Skin epidermis (tissue), 12 donors: ENCODE data around the gene CDH23.

ENCODE experiments used
- H3K27ac ChIP-seq, 21 experiments: fragments of 200-600 bp; sonication (generic) in 11 of 21; one replicate each; pipeline ENCODE4 v1.5.0; 2020; ENCODE audit warnings: mild to moderate bottlenecking in 3 of 21, inconsistent platforms in 2 of 21, moderate library complexity in 2 of 21
- H3K4me3 ChIP-seq, 7 experiments: fragments of 200-600 bp; sonication (generic) in 2 of 7; one replicate each; pipeline ENCODE4 v1.5.0; 2020; ENCODE audit warnings: inconsistent platforms in 2 of 7, mild to moderate bottlenecking in 2 of 7, moderate library complexity in 1 of 7

The CDH23 gene

DNA sequence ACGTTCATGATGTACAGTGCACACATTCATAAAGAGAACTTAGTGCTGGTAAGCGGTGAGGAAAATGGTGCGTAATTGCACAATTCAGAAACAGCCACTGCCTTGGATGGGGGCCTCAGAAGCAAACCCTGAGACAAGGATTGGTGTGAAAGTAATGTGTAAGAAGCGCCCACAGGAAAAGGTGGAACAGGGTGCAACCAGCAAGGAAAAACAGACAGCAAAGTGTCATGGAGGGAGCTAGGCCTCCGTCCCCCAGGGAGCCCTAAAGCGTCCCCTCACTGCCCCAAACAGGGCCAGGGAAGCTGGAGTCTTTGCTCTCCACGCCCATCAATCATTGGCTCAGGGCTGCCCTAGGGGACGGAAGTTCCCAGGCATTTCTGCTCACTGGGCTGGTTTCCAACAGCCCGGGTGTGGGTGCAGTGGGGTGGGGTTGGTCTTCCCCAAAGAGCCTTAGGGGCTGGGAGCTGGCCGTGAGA lies 332.5 kb downstream of the CDH23 start:
- H3K27ac ChIP-seq = peak overlapping the region in 19 of 21 experiments; percentile 36 to 96 (median 82)

DNA sequence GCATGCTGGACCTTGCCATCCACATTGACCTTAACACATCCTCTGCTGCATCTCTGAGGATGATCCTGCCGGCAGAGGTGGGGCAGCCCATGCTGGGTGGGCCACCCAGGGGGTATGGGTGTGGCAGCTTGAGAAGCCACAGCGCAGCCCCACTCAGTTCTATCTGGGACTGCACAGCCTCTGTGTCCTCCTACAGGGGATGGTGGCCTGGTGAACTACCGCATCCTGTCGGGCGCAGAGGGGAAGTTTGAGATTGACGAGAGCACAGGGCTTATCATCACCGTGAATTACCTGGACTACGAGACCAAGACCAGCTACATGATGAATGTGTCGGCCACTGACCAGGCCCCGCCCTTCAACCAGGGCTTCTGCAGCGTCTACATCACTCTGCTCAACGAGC lies 335.1 kb downstream of the CDH23 start:
- no peak overlapping the region for H3K27ac ChIP-seq

More for the DNA sequence above, 332.5 kb downstream of the CDH23 start:
- H3K4me3 ChIP-seq = no peak overlapping the region

DNA sequence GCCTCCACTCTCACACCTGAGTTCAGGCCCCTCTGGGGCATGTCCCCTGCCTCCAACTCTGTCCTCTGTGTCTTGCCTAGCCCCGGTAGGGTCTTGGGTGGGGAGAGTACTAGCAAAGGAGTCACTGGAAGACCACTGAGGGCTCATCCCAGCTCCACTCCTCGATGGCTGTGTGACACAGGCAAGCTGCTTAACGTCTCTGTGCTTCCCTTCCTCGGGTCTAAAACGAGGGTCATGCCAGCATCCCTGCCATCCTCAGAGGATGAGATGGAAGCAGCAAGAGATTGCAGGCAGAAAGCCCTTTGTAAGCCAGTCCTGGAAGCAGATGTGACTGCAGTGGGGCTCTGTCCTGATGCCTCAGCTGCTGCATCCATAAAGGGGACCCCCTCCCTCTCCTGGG lies 338.1 kb downstream of the CDH23 start:
- no peak overlapping the region for H3K4me3 ChIP-seq
- H3K27ac ChIP-seq = peak overlapping the region in 16 of 21 experiments; percentile 36 to 96 (median 77)

More for the DNA sequence above, 335.1 kb downstream of the CDH23 start:
- H3K4me3 ChIP-seq = no peak overlapping the region

DNA sequence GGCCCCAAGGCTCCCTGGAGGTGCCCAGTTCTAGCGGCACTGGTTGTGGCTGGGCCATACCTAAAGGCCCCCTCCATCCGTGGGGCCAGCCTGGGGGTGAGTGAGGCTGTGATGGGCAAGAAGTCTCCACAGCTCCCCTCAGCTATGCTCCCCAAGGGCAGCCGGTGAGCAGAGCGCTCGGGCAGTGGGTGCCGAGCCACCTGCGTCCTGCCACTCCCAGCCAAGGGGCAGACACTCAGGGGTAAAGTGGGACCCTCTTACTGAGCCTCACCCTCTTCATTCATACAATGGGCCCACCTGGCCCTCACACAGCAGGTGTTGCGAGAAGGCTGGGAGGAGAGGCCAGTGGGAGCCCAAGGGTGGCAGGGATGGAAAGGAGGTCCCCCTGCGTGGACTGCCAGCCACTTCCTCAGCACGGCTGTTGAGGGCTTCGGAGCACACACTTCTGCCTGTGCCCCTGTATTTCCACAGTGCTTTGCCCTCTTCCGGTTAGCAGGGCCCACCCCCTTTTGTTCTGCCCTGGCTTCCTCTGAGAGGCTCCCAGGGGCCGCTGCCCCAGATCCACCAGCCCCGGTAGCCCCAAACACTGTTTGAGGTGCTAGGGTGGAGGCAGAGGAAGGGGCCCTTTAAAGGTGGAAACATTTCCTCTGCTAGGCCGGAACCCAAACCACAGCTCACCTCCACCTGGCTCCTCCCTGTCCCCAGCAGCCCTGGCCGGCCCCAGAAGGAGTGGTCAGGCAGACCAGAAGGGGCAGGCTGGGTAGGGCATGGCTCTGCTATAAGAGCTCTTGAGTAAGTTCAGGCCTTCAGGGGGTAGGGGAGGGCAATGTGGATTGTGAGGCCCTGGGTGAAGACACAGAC lies 339.2 kb downstream of the CDH23 start:
- Histone ChIP-seq H3K4me3 (no peak overlapping the region), H3K27ac (peak overlapping the region in 20 of 21 experiments; percentile 45 to 96 (median 76))

DNA sequence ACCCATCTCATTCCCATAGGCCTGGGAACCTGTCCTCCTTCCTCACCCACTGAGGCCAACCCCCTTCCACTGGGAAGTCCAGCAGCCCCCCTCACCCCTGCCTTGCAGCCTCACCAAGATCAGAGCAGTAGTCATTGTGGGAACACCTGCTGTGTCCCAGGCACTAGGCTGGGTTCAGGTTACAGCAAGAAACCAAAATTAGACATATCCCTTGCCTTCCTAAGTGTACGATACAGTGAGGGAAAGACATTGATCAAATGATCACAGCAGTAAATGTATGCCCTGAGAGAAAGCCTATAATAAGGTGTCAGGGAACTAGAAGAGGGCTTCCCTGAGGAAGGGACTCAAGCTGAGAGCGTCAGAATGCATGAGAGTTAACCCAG lies 339.8 kb downstream of the CDH23 start:
- H3K4me3 ChIP-seq = no peak overlapping the region
- peak overlapping the region in 20 of 21 experiments; percentile 45 to 96 (median 76) for H3K27ac ChIP-seq

DNA sequence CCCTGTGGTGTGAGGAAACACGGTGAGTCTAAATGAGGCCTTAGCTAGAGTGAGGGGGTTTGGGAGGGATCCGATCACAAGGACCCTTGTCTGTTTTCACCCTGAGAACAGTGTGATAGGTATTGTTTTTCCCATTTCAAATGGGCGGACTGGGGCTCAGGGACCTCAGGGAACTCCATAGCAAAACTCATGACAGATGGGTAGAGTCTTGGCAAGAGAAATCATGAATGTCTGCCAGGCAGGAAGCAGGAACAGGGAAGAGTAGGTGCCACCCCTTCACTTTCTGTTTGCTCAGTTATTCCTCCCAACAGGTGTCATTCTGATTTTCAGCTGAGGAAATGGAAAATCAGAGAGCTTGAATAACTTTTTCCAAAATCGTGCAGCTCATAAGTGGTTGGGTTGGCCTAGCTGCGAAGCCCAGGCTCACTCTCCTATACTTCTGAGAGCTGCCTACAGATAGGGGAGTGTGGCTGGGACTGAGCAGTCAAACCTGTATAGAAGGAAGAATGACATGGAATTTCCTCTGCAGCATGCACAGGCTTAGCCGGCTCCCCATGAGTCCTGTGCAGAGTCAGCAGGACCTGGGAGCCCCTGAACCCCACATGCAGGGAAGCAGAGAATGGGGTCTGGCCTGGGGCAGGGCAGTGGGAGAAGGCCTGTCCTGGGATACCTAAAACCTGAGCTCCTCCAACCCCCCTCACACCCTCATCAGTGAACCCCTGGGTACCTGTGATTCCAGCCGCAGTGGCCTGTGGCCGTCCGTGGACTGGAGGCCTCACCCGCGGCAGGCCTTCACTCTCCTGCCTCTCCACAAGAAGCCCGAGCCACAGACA lies 340.5 kb downstream of the CDH23 start:
- H3K4me3 ChIP-seq = no peak overlapping the region

DNA sequence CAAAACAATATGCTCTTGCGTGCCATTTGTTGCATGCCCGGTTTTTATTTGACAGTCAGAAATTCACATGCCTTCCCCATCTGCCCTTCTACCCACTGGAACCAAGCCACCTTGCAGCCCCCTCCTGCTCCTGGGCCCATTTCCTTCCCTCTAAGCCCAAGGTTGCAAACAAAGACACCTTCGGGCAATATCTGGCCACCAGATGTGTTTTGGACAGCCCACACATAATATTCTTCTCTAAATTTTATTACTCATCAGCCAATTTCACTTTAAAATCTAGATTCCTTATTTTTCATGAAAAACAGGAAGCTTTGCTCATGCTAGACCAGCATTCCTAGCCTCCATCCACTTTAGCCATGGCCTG lies 341.1 kb downstream of the CDH23 start:
- Histone ChIP-seq H3K27ac (peak overlapping the region in 20 of 21 experiments; percentile 40 to 96 (median 76)), H3K4me3 (no peak overlapping the region)

More for the DNA sequence above, 340.5 kb downstream of the CDH23 start:
- peak overlapping the region in 20 of 21 experiments; percentile 40 to 96 (median 76) for H3K27ac ChIP-seq

DNA sequence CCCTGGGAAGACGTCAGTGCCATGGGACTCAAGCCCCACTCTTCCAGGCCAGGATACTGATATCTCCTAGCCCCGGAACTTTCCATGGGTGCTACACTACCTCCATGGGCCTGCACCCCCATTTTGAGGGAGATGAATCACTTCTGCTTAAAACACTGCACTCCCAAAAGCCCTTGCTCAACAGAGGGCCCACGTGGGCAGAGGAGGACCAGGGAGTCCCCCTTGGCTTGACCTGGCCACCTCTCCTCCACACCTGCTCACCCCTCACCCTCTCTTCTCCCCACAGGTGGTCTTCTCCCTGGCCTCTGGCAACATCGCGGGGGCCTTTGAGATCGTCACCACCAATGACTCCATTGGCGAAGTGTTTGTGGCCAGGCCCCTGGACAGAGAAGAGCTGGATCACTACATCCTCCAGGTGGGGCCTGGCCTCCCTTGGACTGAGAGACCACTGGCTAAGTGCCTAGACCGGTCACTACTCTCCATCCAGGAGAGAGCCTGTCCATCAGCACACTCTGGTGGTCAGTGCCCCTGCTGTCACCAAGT lies 342.7 kb downstream of the CDH23 start:
- Histone ChIP-seq H3K27ac (peak overlapping the region in 5 of 21 experiments; percentile 0 to 96 (median 82)), H3K4me3 (no peak overlapping the region)

DNA sequence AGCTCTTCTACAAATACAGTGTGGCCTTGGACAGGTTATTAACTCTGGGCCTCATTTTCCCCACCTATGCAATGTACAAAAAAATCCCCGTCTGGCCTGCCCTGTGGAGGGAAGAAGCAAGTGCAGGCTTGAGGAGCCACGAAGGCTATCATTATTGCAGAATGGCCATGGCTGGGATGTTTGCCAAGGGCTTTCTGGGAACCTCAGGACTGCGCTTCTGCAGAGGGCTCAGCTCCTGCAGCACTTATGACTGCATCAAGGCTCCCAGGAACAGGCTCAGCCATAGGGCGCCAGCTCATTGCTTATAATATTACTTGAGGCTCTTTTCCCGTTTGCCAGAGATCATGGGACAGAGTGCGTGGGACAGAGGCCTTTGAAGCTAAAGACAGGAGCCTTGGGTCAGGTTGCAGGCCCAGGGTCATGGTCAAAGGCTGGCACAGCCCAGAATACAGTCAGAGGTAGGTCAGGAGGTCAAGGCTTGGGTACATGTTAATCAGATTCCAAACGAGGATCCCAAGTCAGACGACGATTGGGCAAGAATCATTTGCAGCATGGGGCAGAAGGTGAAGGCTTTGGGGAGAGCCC lies 343.4 kb downstream of the CDH23 start:
- H3K27ac ChIP-seq = peak overlapping the region in 6 of 21 experiments; percentile 0 to 96 (median 31)
- no peak overlapping the region for H3K4me3 ChIP-seq

DNA sequence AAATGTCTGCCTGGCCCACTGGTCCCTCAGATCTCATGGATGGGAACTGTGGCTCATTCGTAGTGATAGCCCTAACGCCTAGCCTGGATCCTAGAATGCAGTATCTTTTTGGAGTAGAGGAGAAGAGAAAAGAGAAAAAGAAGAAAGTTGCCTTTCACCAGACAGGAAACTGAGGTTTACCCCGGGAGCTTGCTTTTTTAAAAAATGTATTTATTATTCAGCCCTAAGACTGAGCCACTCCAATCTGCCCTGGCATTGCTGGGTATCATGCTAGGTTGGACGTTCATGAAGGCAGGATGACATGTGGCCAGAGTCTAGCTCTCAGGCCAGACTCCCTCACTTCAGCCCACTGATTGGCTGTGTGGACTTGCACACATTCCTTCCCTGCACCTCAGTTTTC lies 344.3 kb downstream of the CDH23 start:
- Histone ChIP-seq H3K27ac (peak overlapping the region in 7 of 21 experiments; percentile 18 to 96 (median 56)), H3K4me3 (no peak overlapping the region)

DNA sequence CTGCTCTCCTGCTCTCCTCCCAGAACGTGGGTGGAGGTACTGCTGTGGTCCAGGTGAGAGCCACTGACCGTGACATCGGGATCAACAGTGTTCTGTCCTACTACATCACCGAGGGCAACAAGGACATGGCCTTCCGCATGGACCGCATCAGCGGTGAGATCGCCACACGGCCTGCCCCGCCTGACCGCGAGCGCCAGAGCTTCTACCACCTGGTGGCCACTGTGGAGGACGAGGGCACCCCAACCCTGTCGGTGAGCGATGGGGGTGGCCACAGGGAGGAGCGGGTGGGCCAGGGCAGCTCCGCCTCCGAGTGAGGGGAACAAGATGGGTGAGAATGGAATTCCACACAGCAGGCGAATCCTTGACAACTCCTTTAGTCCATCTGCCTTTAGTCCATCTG lies 345.0 kb downstream of the CDH23 start:
- Histone ChIP-seq H3K27ac (peak overlapping the region in 7 of 21 experiments; percentile 29 to 96 (median 58)), H3K4me3 (no peak overlapping the region)

DNA sequence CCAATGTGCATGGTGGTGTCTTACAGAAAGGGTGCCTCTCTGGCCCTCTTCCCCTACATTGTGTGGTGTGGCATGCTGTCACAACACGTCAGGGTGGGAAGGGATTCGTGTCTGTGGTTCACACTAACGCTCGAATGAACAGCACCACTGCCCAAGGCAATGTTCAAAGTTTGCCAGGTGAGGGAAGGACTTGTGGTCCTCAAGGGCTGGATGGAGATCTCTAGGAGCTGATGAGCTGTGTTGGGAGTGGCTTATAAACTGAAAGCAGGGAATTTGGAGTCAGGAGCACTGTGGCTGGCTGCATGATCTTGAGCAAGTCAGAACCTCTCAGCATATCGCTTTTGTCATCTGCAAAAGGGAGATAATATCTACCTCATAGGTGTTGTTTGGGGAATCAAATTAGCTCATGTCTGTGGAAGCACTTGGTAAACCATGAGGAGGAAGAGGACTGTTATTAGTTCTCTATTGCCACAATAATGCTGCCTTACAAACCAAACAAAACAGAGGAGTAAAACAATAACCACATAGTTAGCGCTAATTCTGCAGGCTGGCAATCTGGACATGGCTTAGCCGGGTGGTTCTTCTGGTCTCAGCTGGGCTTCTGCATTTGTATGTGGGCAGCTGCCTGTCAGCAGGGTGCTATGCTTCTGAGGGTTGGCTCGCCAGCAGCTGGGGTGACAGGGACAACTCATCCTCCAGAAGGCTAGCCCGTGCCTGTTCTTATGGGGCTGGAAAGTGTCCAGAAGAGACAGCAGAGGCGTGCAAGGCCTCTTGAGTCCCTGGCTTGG lies 345.8 kb downstream of the CDH23 start:
- H3K27ac ChIP-seq = peak overlapping the region in 12 of 21 experiments; percentile 17 to 96 (median 51)
- H3K4me3 ChIP-seq = no peak overlapping the region

DNA sequence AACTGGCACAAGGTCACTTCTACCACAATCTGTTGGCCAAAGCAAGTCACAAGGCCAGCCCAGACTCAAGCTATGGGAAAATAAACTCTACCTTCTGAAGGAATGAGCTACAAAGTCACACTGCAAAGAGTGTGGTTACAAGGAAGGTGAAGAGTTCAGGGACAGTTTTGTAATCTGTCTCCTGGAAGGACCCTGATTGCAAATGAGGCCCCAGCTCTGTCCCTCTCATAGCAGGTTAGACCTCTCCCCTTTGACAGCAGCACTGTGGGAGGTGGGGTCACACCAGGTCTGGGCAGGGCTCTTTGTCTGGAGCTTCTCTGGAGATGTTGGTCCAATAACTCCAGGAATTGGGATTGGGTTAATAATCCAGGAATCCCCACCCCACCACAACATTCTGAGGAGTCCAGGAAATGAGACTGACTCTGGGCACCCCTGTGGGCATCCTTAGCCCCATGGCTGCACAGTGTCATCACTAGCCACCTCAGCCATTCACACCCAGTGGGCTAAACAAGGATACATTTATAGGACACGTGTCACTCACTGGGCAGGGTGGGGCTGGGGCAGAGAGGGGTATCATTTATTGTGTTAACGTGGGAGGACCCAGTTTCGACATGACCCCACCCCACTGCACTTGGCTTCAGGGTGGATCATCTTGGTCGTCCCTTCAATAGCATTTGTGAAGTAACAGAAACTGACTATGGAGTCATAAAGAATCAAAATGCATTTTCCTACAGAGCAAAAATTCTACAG lies 346.5 kb downstream of the CDH23 start:
- H3K27ac ChIP-seq = peak overlapping the region in 12 of 21 experiments; percentile 17 to 96 (median 51)

DNA sequence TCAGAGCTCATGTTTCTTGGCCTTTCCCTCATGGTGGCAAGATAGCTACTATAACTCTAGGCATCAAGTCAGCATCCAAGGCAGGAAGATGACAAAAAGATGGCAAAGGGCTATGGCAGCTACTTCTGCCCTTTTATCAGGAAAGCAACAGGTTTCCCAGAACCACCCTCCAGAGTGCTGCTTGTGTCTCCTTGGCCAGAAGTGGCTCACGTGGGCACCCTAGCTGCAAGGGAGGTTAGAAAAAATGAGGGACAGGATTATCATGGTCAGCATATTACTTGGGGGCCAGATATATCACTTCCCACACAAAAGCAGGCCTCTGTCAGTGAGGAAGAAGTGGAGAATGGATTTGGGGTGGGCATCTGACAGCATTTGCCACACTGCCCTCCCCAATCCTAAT lies 347.1 kb downstream of the CDH23 start:
- Histone ChIP-seq H3K4me3 (no peak overlapping the region), H3K27ac (peak overlapping the region in 7 of 21 experiments; percentile 2 to 96 (median 43))

More for the DNA sequence above, 346.5 kb downstream of the CDH23 start:
- H3K4me3 ChIP-seq = no peak overlapping the region

DNA sequence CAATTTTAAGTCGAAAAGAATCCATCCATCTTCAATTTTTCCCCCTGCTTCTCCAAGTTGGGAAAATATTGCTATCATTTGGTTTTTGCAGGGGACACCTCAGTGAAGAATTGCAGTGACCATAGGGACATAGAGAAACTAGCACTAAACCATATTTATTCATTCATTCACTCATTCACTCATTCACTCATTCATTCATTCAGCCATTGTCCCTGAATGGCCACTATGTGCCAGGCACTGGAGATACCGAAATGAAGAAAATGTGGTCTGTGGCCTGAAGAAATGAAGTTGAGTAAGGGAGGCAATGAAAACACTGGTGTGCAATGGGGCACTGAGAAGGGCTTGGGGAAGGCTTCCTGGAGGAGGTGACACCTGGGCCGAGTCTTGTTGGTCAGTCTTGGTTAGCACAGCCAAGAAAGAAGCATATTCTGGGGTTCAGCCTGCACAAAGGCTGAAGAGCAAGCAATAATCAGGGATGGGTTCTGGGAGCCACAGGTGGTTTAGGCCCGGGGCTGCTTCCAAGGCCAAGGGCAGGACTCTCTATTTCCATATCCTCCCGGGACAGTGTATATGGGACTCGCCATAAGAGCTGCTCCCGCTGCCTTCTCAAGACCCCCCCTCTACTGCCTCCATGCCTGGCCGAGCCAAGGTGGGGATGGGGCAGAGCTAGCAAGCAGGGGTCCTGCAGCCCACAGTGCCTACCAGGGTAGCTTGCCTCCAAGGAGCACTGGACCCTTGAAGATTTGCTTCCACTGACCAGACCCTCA lies 348.4 kb downstream of the CDH23 start:
- no peak overlapping the region for H3K4me3 ChIP-seq
- H3K27ac ChIP-seq = peak overlapping the region in 9 of 21 experiments; percentile 56 to 96 (median 88)

DNA sequence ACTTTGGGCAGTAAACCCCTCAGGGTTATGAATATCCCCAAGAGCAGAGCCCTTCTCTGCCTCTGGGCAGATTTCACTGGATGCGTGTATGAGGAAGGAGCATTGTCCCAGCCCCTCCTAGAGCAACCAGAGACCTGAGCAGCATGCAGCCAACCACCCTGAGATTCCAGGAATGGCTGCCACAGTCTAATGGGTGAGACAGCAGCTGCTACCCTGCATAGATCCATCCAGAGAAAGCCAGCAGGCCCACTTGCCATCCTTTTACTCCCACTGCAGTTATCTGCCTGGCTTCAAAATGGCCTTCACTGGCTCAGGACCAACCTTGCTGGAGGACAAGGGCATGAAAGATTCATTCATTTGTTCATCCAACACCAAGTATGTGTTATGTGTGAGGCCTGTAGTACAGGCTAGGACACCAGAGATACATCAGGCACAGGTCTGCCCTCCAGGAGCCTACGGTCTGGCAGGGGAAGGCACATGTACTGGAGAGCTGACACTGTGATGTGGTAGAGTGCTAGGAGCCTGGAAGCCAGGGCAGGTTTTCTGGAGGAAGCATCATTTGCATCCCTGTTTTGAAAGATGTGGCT lies 349.0 kb downstream of the CDH23 start:
- no peak overlapping the region for H3K4me3 ChIP-seq
- H3K27ac ChIP-seq = peak overlapping the region in 14 of 21 experiments; percentile 26 to 96 (median 87)
